CD4-positive, CD25-positive, alpha-beta regulatory T cell (primary cell): ENCODE results near the gene LDB2. TPM values are rescaled to one million over a fixed set of nuclear protein-coding genes. Genes with fewer than 3 reads are reported as not detected.

Experiments used
- ATAC-seq, 2 donors: fragments of 150-1000 bp; cut with Tn5 transposase; one replicate each; pipeline ENCODE4 v1.10.0; 2021; ENCODE audit warnings: low read depth in 2 of 2, moderate number of reproducible peaks in 2 of 2, moderate library complexity in 1 of 2
- DNase-seq, 3 donors: peaks; one replicate each; pipeline versions ENCODE4 v3.0.0 to v3.0.0-alpha.2; 2012 to 2022; ENCODE audit warnings: mixed read lengths in 1 of 3
- H3K27ac ChIP-seq: one replicate; pipeline ENCODE4 v1.7.0; 2013; ENCODE audit warnings: mild to moderate bottlenecking, low read length; ENCODE audit not compliant: insufficient read depth, poor library complexity, severe bottlenecking
- H3K27me3 ChIP-seq: one replicate; pipeline ENCODE4 v1.7.0; 2013; ENCODE audit warnings: low read length; ENCODE audit not compliant: control insufficient read depth, insufficient read depth
- H3K36me3 ChIP-seq: one replicate; pipeline ENCODE4 v1.7.0; 2013; ENCODE audit warnings: mild to moderate bottlenecking, low read length, moderate library complexity; ENCODE audit not compliant: control insufficient read depth, insufficient read depth
- H3K4me1 ChIP-seq: 2 replicates; pipeline ENCODE4 v1.7.0; 2013; ENCODE audit warnings: mild to moderate bottlenecking, low read length; ENCODE audit not compliant: insufficient read depth, control insufficient read depth, poor library complexity, severe bottlenecking
- H3K4me3 ChIP-seq: one replicate; pipeline ENCODE4 v1.7.0; 2013; ENCODE audit warnings: low read depth, mild to moderate bottlenecking, low read length, moderate library complexity
- H3K9me3 ChIP-seq, 2 experiments: 1 replicate in 1 of 2; 2 replicates in 1 of 2; pipeline ENCODE4 v1.7.0; 2013; ENCODE audit warnings: low read length in 2 of 2, mild to moderate bottlenecking in 1 of 2, moderate library complexity in 1 of 2; ENCODE audit not compliant: control insufficient read depth in 2 of 2
- H3K27ac Mint-ChIP-seq, 3 donors: one replicate each; pipeline ENCODE4 v1.8.0; 2020 to 2022; ENCODE audit warnings: mild to moderate bottlenecking in 3 of 3, mixed read lengths in 3 of 3, moderate library complexity in 2 of 3
- H3K27me3 Mint-ChIP-seq: one replicate; pipeline ENCODE4 v1.8.0; 2022; ENCODE audit warnings: mild to moderate bottlenecking, mixed read lengths
- H3K36me3 Mint-ChIP-seq: one replicate; pipeline ENCODE4 v1.8.0; 2020; ENCODE audit warnings: mixed read lengths
- H3K4me1 Mint-ChIP-seq, 4 donors: one replicate each; pipeline ENCODE4 v1.8.0; 2020 to 2022; ENCODE audit warnings: mixed read lengths in 4 of 4, mild to moderate bottlenecking in 1 of 4
- H3K4me3 Mint-ChIP-seq, 4 donors: one replicate each; pipeline ENCODE4 v1.8.0; 2020 to 2022; ENCODE audit warnings: mild to moderate bottlenecking in 4 of 4, mixed read lengths in 4 of 4, moderate library complexity in 3 of 4
- H3K9me3 Mint-ChIP-seq, 7 donors: one replicate each; pipeline ENCODE4 v1.8.0; 2020 to 2022; ENCODE audit warnings: mixed read lengths in 7 of 7, mild to moderate bottlenecking in 3 of 7, moderate library complexity in 2 of 7
- polyA plus RNA-seq, 4 donors: library from polyadenylated mRNA; unstranded; fragments of 300-500 nt; fragmentation: Illumina TruSeq; gene quantifications; one replicate each; pipeline ENCODE4 v1.2.3, GENCODE V29; 2021
- total RNA-seq: library from RNA; stranded (reverse); gene quantifications from one replicate; pipeline ENCODE4 v1.2.3, GENCODE V29; 2022

LDB2 gene
- total and polyA plus RNA-seq, 5 donors from 2014 or later, result not detected

- H3K4me1 ChIP-seq, result no peaks in the 10 kb centered on the region
- H3K4me3 ChIP-seq, result no peak overlapping the region
- H3K36me3 ChIP-seq, result no peaks in the 10 kb centered on the region
- Mint-ChIP-seq H3K27ac (no peak overlapping the region), H3K4me3 (no peak overlapping the region), H3K36me3 (no peaks in the 10 kb centered on the region), H3K27me3 (no peaks in the 10 kb centered on the region), H3K4me1 (no peaks in the 10 kb centered on the region), H3K9me3 (peaks cover 0 to 8% (median 0%) of the 10 kb centered on the region in 7 donors)
- peaks cover 1% of the 10 kb centered on the region for H3K27me3 ChIP-seq
- no peaks in the 10 kb centered on the region for H3K9me3 ChIP-seq
- no peak overlapping the region for H3K27ac ChIP-seq
- DNase-seq, result no peak
- no peak for ATAC-seq
Observed at GRCh38 chr4:16852644-16853043, 45.8 kb downstream of the LDB2 start.

GRCh38 chr4:16852228-16852627, 46.2 kb downstream of the LDB2 start:
- ATAC-seq (no peak), DNase-seq (no peak)
- Histone ChIP-seq H3K4me1 (no peaks in the 10 kb centered on the region), H3K27ac (no peak overlapping the region), H3K9me3 (no peaks in the 10 kb centered on the region), H3K4me3 (no peak overlapping the region), H3K36me3 (no peaks in the 10 kb centered on the region), H3K27me3 (peaks cover 1% of the 10 kb centered on the region)
- H3K27me3 Mint-ChIP-seq, result no peaks in the 10 kb centered on the region
- H3K4me1 Mint-ChIP-seq, result no peaks in the 10 kb centered on the region
- H3K36me3 Mint-ChIP-seq, result no peaks in the 10 kb centered on the region
- H3K9me3 Mint-ChIP-seq, result peaks cover 0 to 7% (median 0%) of the 10 kb centered on the region in 7 donors
- no peak overlapping the region for H3K4me3 Mint-ChIP-seq
- H3K27ac Mint-ChIP-seq, result no peak overlapping the region

- DNase-seq, result no peak
Observed at GRCh38 chr4:16846540-16847117, 51.8 kb downstream of the LDB2 start.

GRCh38 chr4:16844816-16845586, 53.4 kb downstream of the LDB2 start:
- DNase-seq, result no peak
- Mint-ChIP-seq H3K27me3 (no peaks in the 10 kb centered on the region), H3K27ac (no peak overlapping the region), H3K4me1 (no peaks in the 10 kb centered on the region), H3K4me3 (no peak overlapping the region), H3K36me3 (no peaks in the 10 kb centered on the region), H3K9me3 (peaks cover 0 to 5% (median 0%) of the 10 kb centered on the region in 7 donors)
- H3K36me3 ChIP-seq, result no peaks in the 10 kb centered on the region
- ATAC-seq, result no peak
- no peaks in the 10 kb centered on the region for H3K27me3 ChIP-seq
- no peak overlapping the region for H3K27ac ChIP-seq
- H3K4me3 ChIP-seq, result no peak overlapping the region
- no peaks in the 10 kb centered on the region for H3K9me3 ChIP-seq
- no peaks in the 10 kb centered on the region for H3K4me1 ChIP-seq

More at GRCh38 chr4:16846540-16847117, 51.8 kb downstream of the LDB2 start:
- Histone ChIP-seq H3K27me3 (no peaks in the 10 kb centered on the region), H3K36me3 (no peaks in the 10 kb centered on the region), H3K9me3 (no peaks in the 10 kb centered on the region), H3K4me1 (no peaks in the 10 kb centered on the region), H3K4me3 (no peak overlapping the region), H3K27ac (no peak overlapping the region)
- ATAC-seq, result no peak
- no peak overlapping the region for H3K27ac Mint-ChIP-seq
- H3K36me3 Mint-ChIP-seq, result no peaks in the 10 kb centered on the region
- peaks cover 0 to 5% (median 0%) of the 10 kb centered on the region in 7 donors for H3K9me3 Mint-ChIP-seq
- no peaks in the 10 kb centered on the region for H3K27me3 Mint-ChIP-seq
- H3K4me3 Mint-ChIP-seq, result no peak overlapping the region
- no peaks in the 10 kb centered on the region for H3K4me1 Mint-ChIP-seq

GRCh38 chr4:16843831-16844508, 54.5 kb downstream of the LDB2 start:
- H3K4me1 ChIP-seq, result no peaks in the 10 kb centered on the region
- H3K9me3 Mint-ChIP-seq, result peaks cover 0 to 5% (median 0%) of the 10 kb centered on the region in 7 donors
- DNase-seq (no peak), ATAC-seq (no peak)
- H3K27me3 Mint-ChIP-seq, result no peaks in the 10 kb centered on the region
- no peak overlapping the region for H3K27ac ChIP-seq
- H3K27ac Mint-ChIP-seq, result no peak overlapping the region
- H3K4me3 ChIP-seq, result no peak overlapping the region
- no peak overlapping the region for H3K4me3 Mint-ChIP-seq
- H3K4me1 Mint-ChIP-seq, result no peaks in the 10 kb centered on the region
- H3K9me3 ChIP-seq, result no peaks in the 10 kb centered on the region
- H3K27me3 ChIP-seq, result no peaks in the 10 kb centered on the region
- H3K36me3 Mint-ChIP-seq, result no peaks in the 10 kb centered on the region
- no peaks in the 10 kb centered on the region for H3K36me3 ChIP-seq

GRCh38 chr4:16838226-16838875, 60.1 kb downstream of the LDB2 start:
- H3K36me3 Mint-ChIP-seq, result no peaks in the 10 kb centered on the region

GRCh38 chr4:16837475-16837874, 61.0 kb downstream of the LDB2 start:
- no peak for ATAC-seq
- no peaks in the 10 kb centered on the region for H3K4me1 ChIP-seq
- H3K4me3 Mint-ChIP-seq, result no peak overlapping the region
- H3K9me3 Mint-ChIP-seq, result peaks cover 0 to 5% (median 0%) of the 10 kb centered on the region in 7 donors
- H3K4me1 Mint-ChIP-seq, result no peaks in the 10 kb centered on the region
- H3K36me3 Mint-ChIP-seq, result no peaks in the 10 kb centered on the region
- H3K27ac ChIP-seq, result no peak overlapping the region
- no peaks in the 10 kb centered on the region for H3K27me3 Mint-ChIP-seq
- no peaks in the 10 kb centered on the region for H3K27me3 ChIP-seq
- no peak for DNase-seq
- H3K27ac Mint-ChIP-seq, result no peak overlapping the region
- no peaks in the 10 kb centered on the region for H3K9me3 ChIP-seq
- H3K36me3 ChIP-seq, result no peaks in the 10 kb centered on the region
- no peak overlapping the region for H3K4me3 ChIP-seq

More at GRCh38 chr4:16838226-16838875, 60.1 kb downstream of the LDB2 start:
- Mint-ChIP-seq H3K9me3 (peaks cover 0 to 5% (median 0%) of the 10 kb centered on the region in 7 donors), H3K4me1 (no peaks in the 10 kb centered on the region), H3K27me3 (no peaks in the 10 kb centered on the region), H3K27ac (no peak overlapping the region), H3K4me3 (no peak overlapping the region)
- no peaks in the 10 kb centered on the region for H3K27me3 ChIP-seq
- no peak overlapping the region for H3K4me3 ChIP-seq
- no peak for DNase-seq
- no peak overlapping the region for H3K27ac ChIP-seq
- no peaks in the 10 kb centered on the region for H3K4me1 ChIP-seq
- ATAC-seq, result no peak
- H3K36me3 ChIP-seq, result no peaks in the 10 kb centered on the region
- no peaks in the 10 kb centered on the region for H3K9me3 ChIP-seq
